Sigmoid colon (tissue), 7 donors: ENCODE measurements around the gene ZNF765. TPM values are rescaled to one million over a fixed set of nuclear protein-coding genes. Genes with fewer than 3 reads are reported as not detected.

Source experiments
- DNase-seq: peaks from one replicate; pipeline ENCODE4 v3.0.0-alpha.2; 2019
- H3K27ac ChIP-seq, 4 donors: fragments of 200-600 bp; sonication (generic); one replicate each; pipeline ENCODE4 v1.5.1; 2016 to 2019; ENCODE audit warnings: mild to moderate bottlenecking in 1 of 4
- H3K27me3 ChIP-seq, 3 donors: fragments of 200-600 bp; sonication (generic); one replicate each; pipeline ENCODE4 v1.5.1; 2019; ENCODE audit warnings: mild to moderate bottlenecking in 1 of 3
- H3K36me3 ChIP-seq, 4 donors: fragments of 200-600 bp; sonication (generic); one replicate each; pipeline ENCODE4 v1.5.1; 2016 to 2019
- H3K4me1 ChIP-seq, 4 donors: fragments of 200-600 bp; sonication (generic); one replicate each; pipeline ENCODE4 v1.5.1; 2017 to 2019
- H3K4me3 ChIP-seq, 4 donors: fragments of 200-600 bp; sonication (generic); one replicate each; pipeline ENCODE4 v1.5.1; 2017 to 2019; ENCODE audit warnings: mild to moderate bottlenecking in 2 of 4, moderate library complexity in 1 of 4
- H3K9me3 ChIP-seq, 4 donors: fragments of 200-600 bp in 3 of 4; sonication (generic) in 3 of 4; one replicate each; pipeline versions ENCODE4 v1.5.1 to v1.6.1; 2013 to 2019
- EP300 ChIP-seq, 4 donors: sonication (generic); formaldehyde crosslinking; IDR thresholded peaks; one replicate each; pipeline ENCODE4 v1.6.1; 2017; ENCODE audit warnings: antibody characterized with exemption in 4 of 4
- POLR2A ChIP-seq, 2 donors: fragments of 450-650 bp; IDR thresholded peaks; one replicate each; pipeline ENCODE4 v1.6.1; 2016; ENCODE audit warnings: antibody characterized with exemption in 2 of 2, mild to moderate bottlenecking in 2 of 2, moderate library complexity in 2 of 2
- POLR2AphosphoS5 ChIP-seq, 4 donors: sonication (generic); formaldehyde crosslinking; IDR thresholded peaks; one replicate each; pipeline ENCODE4 v1.6.1; 2017; ENCODE audit warnings: antibody characterized with exemption in 4 of 4
- WGBS, 2 donors: extraction: QIAGEN DNeasy Blood & Tissue Kit; methylation state at CpG; one replicate each; pipeline ENCODE4 v1.1.7; 2013; 5-methylcytosine and 5-hydroxymethylcytosine counted together
- intact Hi-C: fragments of 100-400 bp; cut with DNase I; formaldehyde crosslinking; loops from one replicate; pipeline ENCODE4 v1.15.1; 2023
- polyA plus RNA-seq, 3 donors: library from polyadenylated mRNA; stranded (reverse); fragments of 200-250 nt; gene quantifications; one replicate each; pipeline ENCODE4 v1.2.3, GENCODE V29; 2013
- total RNA-seq, 4 donors: library from RNA; depleted of rRNA; stranded (reverse); fragments of >200 nt; gene quantifications; one replicate each; pipeline ENCODE4 v1.1.0, GENCODE V29; 2016
- TF ChIP-seq, protein P1 (sequence below), 4 experiments: fragments of 450-650 bp in 3 of 4; fragments of 200-600 bp in 1 of 4; IDR thresholded peaks; one replicate each; pipeline ENCODE4 v1.5.1; 2016 to 2019; ENCODE audit warnings: antibody characterized with exemption in 4 of 4, mild to moderate bottlenecking in 3 of 4, moderate library complexity in 2 of 4
- donor health status: healthy with polysubstance abuse.
- donor health status: Bipolar disorder and iron deficiency.
- donor health status: healthy.

The ZNF765 gene
- total and polyA plus RNA-seq, 7 donors: 3.5 to 13.0 (median 6.2) TPM

DNA sequence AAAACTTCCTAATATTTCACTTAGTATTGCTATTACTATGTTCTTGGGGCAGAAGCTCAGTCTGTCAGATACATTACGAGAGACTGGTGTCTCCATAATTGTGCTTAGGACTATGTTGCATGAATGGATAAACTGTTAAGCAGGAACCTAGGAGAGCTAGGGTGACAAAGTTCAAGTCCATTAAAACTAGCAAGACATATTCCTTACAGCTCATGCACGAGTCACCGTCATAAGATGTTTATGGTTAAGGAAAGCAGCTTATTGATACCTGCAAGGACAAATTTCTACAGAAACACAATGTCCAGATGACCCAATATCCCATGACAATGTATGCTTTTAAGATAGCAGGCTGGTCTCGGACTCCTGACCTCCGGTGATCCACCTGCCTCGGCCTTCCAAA, 66.9 kb downstream of the ZNF765 start:
- intact Hi-C loops: no loop called here
- H3K4me3 ChIP-seq: no peak overlapping the region
- H3K9me3 ChIP-seq: peaks cover 0 to 18% (median 6%) of the 10 kb centered on the region in 4 donors
- H3K4me1 ChIP-seq: peaks cover 0 to 4% (median 3%) of the 10 kb centered on the region in 4 donors
- H3K36me3 ChIP-seq: no peaks in the 10 kb centered on the region
- WGBS, 2 donors: 80 to 93% methylated on average over 6 of the region's 6 CpGs
- peaks cover 0 to 27% (median 0%) of the 10 kb centered on the region in 3 donors for H3K27me3 ChIP-seq
- H3K27ac ChIP-seq: no peak overlapping the region
- no peak for DNase-seq
- no peak for TF ChIP-seq POLR2A (IDR thresholded peaks at IDR 0.05)
- no peak for TF ChIP-seq POLR2AphosphoS5 (IDR thresholded peaks at IDR 0.05)
- TF ChIP-seq, protein P1, sequence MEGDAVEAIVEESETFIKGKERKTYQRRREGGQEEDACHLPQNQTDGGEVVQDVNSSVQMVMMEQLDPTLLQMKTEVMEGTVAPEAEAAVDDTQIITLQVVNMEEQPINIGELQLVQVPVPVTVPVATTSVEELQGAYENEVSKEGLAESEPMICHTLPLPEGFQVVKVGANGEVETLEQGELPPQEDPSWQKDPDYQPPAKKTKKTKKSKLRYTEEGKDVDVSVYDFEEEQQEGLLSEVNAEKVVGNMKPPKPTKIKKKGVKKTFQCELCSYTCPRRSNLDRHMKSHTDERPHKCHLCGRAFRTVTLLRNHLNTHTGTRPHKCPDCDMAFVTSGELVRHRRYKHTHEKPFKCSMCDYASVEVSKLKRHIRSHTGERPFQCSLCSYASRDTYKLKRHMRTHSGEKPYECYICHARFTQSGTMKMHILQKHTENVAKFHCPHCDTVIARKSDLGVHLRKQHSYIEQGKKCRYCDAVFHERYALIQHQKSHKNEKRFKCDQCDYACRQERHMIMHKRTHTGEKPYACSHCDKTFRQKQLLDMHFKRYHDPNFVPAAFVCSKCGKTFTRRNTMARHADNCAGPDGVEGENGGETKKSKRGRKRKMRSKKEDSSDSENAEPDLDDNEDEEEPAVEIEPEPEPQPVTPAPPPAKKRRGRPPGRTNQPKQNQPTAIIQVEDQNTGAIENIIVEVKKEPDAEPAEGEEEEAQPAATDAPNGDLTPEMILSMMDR (IDR thresholded peaks at IDR 0.05): no peak
- TF ChIP-seq EP300 (IDR thresholded peaks at IDR 0.05): no peak

GRCh38 chr19:53462861-53463260, 67.9 kb downstream of the ZNF765 start:
- WGBS, 2 donors: 52 to 74% methylated on average over 14 of the region's 14 CpGs
- Histone ChIP-seq H3K4me1 (peaks cover 0 to 7% (median 7%) of the 10 kb centered on the region in 4 donors), H3K27me3 (peaks cover 0 to 27% (median 0%) of the 10 kb centered on the region in 3 donors), H3K9me3 (peaks cover 0 to 12% (median 5%) of the 10 kb centered on the region in 4 donors), H3K27ac (peak overlapping the region in 3 of 4 donors; percentile 29 to 33 (median 30)), H3K4me3 (peak overlapping the region in 2 of 4 donors; percentile 14 to 18), H3K36me3 (no peaks in the 10 kb centered on the region)
- intact Hi-C loops: no loop called here
- TF ChIP-seq POLR2AphosphoS5 (IDR thresholded peaks at IDR 0.05) (no peak), POLR2A (IDR thresholded peaks at IDR 0.05) (no peak), EP300 (IDR thresholded peaks at IDR 0.05) (no peak)
- TF ChIP-seq, protein P1 (IDR thresholded peaks at IDR 0.05): no peak
- no peak for DNase-seq

DNA sequence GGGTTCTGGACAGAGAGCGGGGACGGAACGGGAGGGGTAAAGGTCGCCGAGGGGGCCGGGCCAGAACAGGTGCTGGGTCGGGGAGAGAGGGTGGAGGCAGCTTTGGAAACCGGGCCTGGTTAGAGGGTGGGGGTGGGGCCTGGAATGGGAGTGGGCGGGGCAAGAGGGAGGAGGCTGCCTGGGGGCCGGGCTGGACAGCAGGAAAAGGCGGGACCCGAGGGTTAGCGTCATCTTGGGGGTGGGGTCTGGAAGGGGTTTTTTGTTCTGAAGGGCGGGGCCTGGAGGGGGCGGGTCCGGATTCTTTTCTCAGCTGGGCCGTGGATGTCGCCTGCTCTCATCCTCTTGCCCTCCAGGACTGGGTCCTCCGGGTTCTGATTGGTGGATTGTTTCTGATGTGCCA, 68.3 kb downstream of the ZNF765 start:
- 17 to 46% methylated on average over 19 of the region's 19 CpGs for WGBS, 2 donors
- Histone ChIP-seq H3K36me3 (no peaks in the 10 kb centered on the region), H3K4me1 (peaks cover 0 to 11% (median 9%) of the 10 kb centered on the region in 4 donors)

GRCh38 chr19:53466726-53467484, 72.0 kb downstream of the ZNF765 start:
- peak overlapping the region; percentile 71 to 80 (median 74) for H3K4me3 ChIP-seq
- DNase-seq: peak; percentile 62
- peaks cover 0 to 27% (median 0%) of the 10 kb centered on the region in 3 donors for H3K27me3 ChIP-seq
- no peaks in the 10 kb centered on the region for H3K36me3 ChIP-seq
- TF ChIP-seq POLR2AphosphoS5 (IDR thresholded peaks at IDR 0.05) (no peak), POLR2A (IDR thresholded peaks at IDR 0.05) (no peak), EP300 (IDR thresholded peaks at IDR 0.05) (no peak)
- TF ChIP-seq, protein P1 (IDR thresholded peaks at IDR 0.05): no peak
- H3K4me1 ChIP-seq: peaks cover 0 to 15% (median 13%) of the 10 kb centered on the region in 4 donors
- peaks cover 0 to 7% (median 2%) of the 10 kb centered on the region in 4 donors for H3K9me3 ChIP-seq
- peak overlapping the region; percentile 74 to 79 (median 75) for H3K27ac ChIP-seq
- intact Hi-C loops: loop anchor here (5.0 kb wide), 3 partner anchors 35 to 270 kb away; partner anchors contain the start of gene ZNF761
- 11 to 13% methylated on average over 31 of the region's 31 CpGs for WGBS, 2 donors

More for the DNA sequence above, 68.3 kb downstream of the ZNF765 start:
- peaks cover 0 to 9% (median 4%) of the 10 kb centered on the region in 4 donors for H3K9me3 ChIP-seq
- intact Hi-C loops: no loop called here
- DNase-seq: peak; percentile 83
- TF ChIP-seq EP300 (IDR thresholded peaks at IDR 0.05) (no peak), POLR2AphosphoS5 (IDR thresholded peaks at IDR 0.05) (no peak), POLR2A (IDR thresholded peaks at IDR 0.05) (no peak)
- TF ChIP-seq, protein P1 (IDR thresholded peaks at IDR 0.05): no peak
- H3K27me3 ChIP-seq: peaks cover 0 to 27% (median 0%) of the 10 kb centered on the region in 3 donors
- peak overlapping the region in 3 of 4 donors; percentile 29 to 33 (median 30) for H3K27ac ChIP-seq
- H3K4me3 ChIP-seq: peak overlapping the region in 2 of 4 donors; percentile 14 to 18
